Rectal smooth muscle tissue (tissue), 1 donor: ENCODE data around the gene ELK3.

ENCODE experiments used
- H3K27ac ChIP-seq: one replicate; pipeline ENCODE4 v1.7.0; 2013; ENCODE audit warnings: low read depth, low read length, inconsistent platforms
- H3K27me3 ChIP-seq: one replicate; pipeline ENCODE4 v1.7.0; 2013; ENCODE audit warnings: low read length; ENCODE audit not compliant: control insufficient read depth, insufficient read depth
- H3K36me3 ChIP-seq: one replicate; pipeline ENCODE4 v1.7.0; 2013; ENCODE audit warnings: low read length; ENCODE audit not compliant: control insufficient read depth, insufficient read depth
- H3K4me1 ChIP-seq: one replicate; pipeline ENCODE4 v1.7.0; 2013; ENCODE audit warnings: low read length; ENCODE audit not compliant: control insufficient read depth, insufficient read depth
- H3K4me3 ChIP-seq: one replicate; pipeline ENCODE4 v1.7.0; 2013; ENCODE audit warnings: low read length
- H3K9ac ChIP-seq: one replicate; pipeline ENCODE4 v1.7.0; 2013; ENCODE audit warnings: low read length

Gene ELK3

DNA sequence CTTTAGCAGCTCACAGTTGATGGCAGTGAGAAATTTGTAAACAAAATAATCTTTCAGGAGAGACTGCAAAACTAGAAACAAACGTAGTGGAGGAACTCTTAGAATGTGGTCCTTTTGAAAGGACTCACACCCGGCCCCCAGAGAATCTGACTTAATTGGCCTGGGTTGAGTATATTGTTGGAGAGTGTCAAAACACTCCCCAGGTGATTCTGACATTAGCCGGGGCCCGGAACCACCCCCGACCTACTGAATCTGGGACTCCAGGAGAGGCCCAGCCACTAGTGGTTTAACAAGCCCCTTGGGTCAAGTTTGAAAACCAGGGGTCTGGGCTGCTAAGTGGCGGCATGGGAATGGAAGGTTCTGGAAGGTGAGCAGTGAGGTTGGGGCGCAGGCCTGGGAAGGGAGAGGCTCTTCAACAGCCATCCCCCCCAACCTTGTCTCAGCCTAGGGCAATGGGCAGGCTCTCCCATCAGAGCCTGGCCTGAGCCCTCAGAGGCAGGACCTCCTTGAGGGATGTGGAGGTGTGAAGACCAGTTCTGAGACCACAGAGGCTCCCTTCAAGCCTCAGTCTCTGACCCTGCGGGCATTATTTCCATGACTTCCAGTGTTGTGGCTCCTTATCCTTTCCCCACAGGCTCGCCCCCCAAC lies 1.1 kb upstream of the ELK3 start:
- H3K27me3 ChIP-seq = no peaks in the 10 kb centered on the region
- H3K4me1 ChIP-seq = peaks cover 4% of the 10 kb centered on the region
- H3K9ac ChIP-seq = no peak overlapping the region
- H3K4me3 ChIP-seq = peak overlapping the region; percentile 89
- H3K36me3 ChIP-seq = no peaks in the 10 kb centered on the region
- no peak overlapping the region for H3K27ac ChIP-seq

DNA sequence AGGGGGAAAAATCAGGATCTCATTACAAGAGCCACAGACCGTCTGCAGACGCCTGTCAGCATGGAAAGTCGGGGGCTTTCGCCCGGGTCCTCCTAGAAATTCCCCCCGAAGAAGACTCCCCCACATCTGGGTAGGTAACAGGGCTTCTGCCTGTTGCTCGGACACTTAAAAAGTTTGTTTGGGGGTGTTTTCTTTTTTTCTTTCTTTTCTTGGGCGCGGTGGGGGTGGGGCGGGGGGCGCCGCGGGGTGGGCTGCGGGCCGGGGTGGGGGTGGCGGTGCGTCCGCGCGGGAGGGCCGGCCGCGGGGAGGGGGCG lies 358 bp downstream of the ELK3 start:
- peak overlapping the region; percentile 66 for H3K27ac ChIP-seq
- H3K27me3 ChIP-seq = no peaks in the 10 kb centered on the region
- H3K36me3 ChIP-seq = no peaks in the 10 kb centered on the region
- H3K9ac ChIP-seq = peak overlapping the region; percentile 64
- H3K4me3 ChIP-seq = peak overlapping the region; percentile 84
- peaks cover 4% of the 10 kb centered on the region for H3K4me1 ChIP-seq

GRCh38 chr12:96194971-96195844 lies 1.0 kb downstream of the ELK3 start:
- H3K9ac ChIP-seq = peak overlapping the region; percentile 74
- peak overlapping the region; percentile 98 for H3K4me3 ChIP-seq
- H3K27me3 ChIP-seq = no peaks in the 10 kb centered on the region
- H3K27ac ChIP-seq = peak overlapping the region; percentile 78
- H3K4me1 ChIP-seq = peaks cover 4% of the 10 kb centered on the region
- H3K36me3 ChIP-seq = no peaks in the 10 kb centered on the region

GRCh38 chr12:96195845-96196451 lies 1.8 kb downstream of the ELK3 start:
- Histone ChIP-seq H3K27me3 (no peaks in the 10 kb centered on the region), H3K27ac (peak overlapping the region; percentile 51), H3K9ac (no peak overlapping the region), H3K36me3 (no peaks in the 10 kb centered on the region), H3K4me1 (peaks cover 4% of the 10 kb centered on the region), H3K4me3 (peak overlapping the region; percentile 56)

GRCh38 chr12:96196781-96197180 lies 2.6 kb downstream of the ELK3 start:
- H3K27ac ChIP-seq = peak overlapping the region; percentile 51
- H3K36me3 ChIP-seq = no peaks in the 10 kb centered on the region
- H3K4me3 ChIP-seq = no peak overlapping the region
- H3K4me1 ChIP-seq = peaks cover 4% of the 10 kb centered on the region
- no peaks in the 10 kb centered on the region for H3K27me3 ChIP-seq
- no peak overlapping the region for H3K9ac ChIP-seq

- Histone ChIP-seq H3K4me3 (no peak overlapping the region), H3K27ac (peak overlapping the region; percentile 53), H3K27me3 (no peaks in the 10 kb centered on the region), H3K36me3 (no peaks in the 10 kb centered on the region), H3K9ac (no peak overlapping the region), H3K4me1 (peaks cover 4% of the 10 kb centered on the region)
These were observed 3.5 kb downstream of the ELK3 start for GRCh38 chr12:96197503-96198272.

DNA sequence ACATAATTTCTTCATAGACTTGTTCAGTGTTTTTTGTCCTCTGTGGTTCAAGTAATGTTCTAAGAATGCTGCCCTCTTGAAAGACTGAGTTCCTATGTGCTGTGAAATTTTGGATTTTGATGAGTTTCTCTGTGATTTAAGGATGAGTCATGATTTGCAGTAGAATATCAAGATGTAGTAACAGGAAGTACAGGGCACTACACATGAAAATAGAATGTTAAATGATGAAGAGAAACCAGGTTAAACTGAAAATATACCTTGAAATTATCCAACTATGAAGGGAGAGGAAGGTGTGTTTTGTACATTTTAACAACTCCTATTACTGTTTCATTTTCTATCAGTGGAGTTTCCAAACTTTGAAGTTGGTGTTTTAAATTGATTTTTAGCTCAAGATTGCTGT lies 4.8 kb downstream of the ELK3 start:
- Histone ChIP-seq H3K4me1 (peaks cover 4% of the 10 kb centered on the region), H3K27me3 (no peaks in the 10 kb centered on the region), H3K27ac (no peak overlapping the region), H3K36me3 (no peaks in the 10 kb centered on the region), H3K9ac (no peak overlapping the region), H3K4me3 (no peak overlapping the region)

GRCh38 chr12:96199464-96199863 lies 5.3 kb downstream of the ELK3 start:
- Histone ChIP-seq H3K36me3 (no peaks in the 10 kb centered on the region), H3K9ac (no peak overlapping the region), H3K4me1 (peaks cover 4% of the 10 kb centered on the region), H3K27me3 (no peaks in the 10 kb centered on the region), H3K27ac (no peak overlapping the region), H3K4me3 (no peak overlapping the region)

DNA sequence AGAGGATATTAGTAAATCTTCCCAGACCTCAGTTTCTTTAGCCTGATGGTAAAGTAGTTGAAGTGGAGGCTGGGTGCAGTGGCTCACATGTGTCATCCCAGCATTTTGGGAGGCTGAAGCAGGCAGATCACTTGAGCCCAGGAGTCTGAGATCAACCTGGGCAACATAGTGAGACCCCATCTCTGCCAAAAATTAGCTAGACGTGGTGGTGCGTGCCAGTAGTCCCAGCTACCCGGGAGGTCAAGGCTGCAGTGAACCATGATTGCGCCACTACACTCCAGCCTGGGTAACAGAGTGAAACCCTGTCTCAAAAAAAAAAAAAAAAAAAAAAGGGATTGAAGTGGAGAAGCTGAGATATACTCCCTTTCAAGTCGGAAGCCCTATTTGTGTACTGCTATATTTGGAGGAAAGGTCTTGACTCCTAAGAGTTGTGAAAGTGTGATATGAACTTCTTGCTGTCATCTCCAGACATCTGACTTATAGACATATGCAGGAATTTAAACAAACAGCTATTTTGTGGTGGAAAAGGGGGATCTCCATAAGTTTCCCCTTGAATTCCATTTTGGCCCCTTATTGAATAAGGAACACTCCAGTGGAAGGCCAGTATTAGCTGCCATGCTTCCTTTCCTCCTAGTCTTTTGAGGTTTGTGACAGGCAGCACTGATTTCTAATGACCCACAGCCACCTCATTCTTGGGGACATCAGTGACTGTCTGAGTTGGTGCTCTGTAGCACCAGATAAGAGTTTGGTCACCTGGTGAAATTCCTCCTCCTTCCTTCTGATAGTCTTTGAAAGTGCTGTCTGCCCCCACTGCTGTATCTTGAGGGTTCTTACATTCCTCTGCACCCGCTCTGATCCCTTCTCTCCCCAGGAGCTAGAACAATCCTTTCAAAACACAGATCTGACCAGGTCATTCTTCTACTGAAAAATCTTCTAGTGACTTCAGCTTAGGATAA lies 7.4 kb downstream of the ELK3 start:
- Histone ChIP-seq H3K9ac (no peak overlapping the region), H3K27ac (no peak overlapping the region), H3K27me3 (no peaks in the 10 kb centered on the region), H3K4me3 (no peak overlapping the region), H3K36me3 (no peaks in the 10 kb centered on the region), H3K4me1 (peaks cover 4% of the 10 kb centered on the region)

DNA sequence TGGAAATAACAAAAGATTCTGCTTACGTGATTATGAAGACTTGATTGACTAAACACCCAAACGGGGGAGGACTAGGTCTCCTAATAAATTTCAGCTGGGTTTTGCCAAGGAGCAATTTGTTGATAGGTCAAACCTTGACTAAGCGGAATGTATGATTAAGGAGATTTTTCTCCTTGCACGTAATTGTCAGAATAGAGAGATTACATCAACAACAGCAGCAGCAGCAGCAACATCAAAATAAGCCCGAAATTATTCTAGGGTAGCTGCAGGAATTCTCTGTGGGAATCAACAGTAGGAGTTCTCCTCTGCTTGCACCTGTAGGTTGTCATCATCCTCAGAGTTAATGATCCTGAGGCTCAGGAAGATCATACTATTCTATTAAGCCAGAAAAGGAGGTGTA lies 10.2 kb downstream of the ELK3 start:
- peaks cover 5% of the 10 kb centered on the region for H3K4me1 ChIP-seq

DNA sequence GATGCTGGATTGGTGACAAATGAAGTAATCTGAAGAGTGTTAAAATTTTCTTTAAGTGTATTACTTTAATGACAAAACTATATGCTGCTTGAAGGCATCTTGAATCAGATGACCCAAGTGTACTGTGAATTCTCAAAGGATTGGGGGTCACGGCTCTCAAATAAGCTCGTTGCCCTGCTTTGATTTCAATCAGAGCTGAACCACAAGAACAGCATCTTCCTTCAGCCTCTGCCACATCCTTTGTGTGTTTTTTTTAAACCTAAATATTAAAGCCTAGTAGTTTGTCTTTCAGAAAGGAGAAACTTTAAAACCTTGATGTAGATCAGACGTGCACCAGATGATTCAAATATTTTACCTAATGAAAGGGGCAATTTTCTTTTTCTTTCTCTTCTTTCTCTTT lies 11.7 kb downstream of the ELK3 start:
- Histone ChIP-seq H3K4me3 (no peak overlapping the region), H3K27ac (no peak overlapping the region), H3K27me3 (no peaks in the 10 kb centered on the region), H3K4me1 (peaks cover 5% of the 10 kb centered on the region), H3K36me3 (no peaks in the 10 kb centered on the region), H3K9ac (no peak overlapping the region)

More for the DNA sequence above, 10.2 kb downstream of the ELK3 start:
- Histone ChIP-seq H3K9ac (no peak overlapping the region), H3K27me3 (no peaks in the 10 kb centered on the region), H3K27ac (no peak overlapping the region), H3K4me3 (no peak overlapping the region), H3K36me3 (no peaks in the 10 kb centered on the region)
